GM12865 (cell line): Measurements from ENCODE around the gene CCNE1.

Experiments
- DNase-seq: peaks from one replicate; pipeline ENCODE4 v3.0.0; 2010; ENCODE audit warnings: low read depth
- H3K4me3 ChIP-seq: 2 replicates; pipeline ENCODE4 v1.5.1; 2011; ENCODE audit warnings: mild to moderate bottlenecking, low read depth, low read length, control low read depth
- TF ChIP-seq, protein P1 (sequence below): IDR thresholded peaks from 2 replicates; pipeline ENCODE4 v1.5.1; 2011; ENCODE audit warnings: low read length, control low read depth, low read depth, inconsistent platforms; ENCODE audit not compliant: insufficient read depth; ENCODE audit errors: missing control alignments

Gene CCNE1

DNA sequence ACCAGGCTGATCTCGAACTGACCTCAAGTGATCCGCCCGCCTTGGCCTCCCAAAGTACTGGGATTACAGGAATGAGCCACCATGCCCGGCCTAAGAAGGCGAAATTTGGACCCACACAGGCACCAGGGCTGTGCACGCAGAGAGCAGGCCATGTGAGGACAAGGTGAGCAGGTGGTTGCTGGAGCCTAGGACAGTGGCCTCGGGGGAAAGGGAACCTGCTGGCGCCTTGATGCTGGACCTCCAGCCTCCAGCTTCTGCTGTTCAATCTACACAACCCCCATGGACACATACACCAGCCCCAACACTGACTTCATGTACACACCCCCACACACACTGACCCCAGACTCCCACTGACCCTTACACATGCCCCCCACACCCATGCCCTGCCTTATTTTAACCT lies 41.8 kb upstream of the CCNE1 start:
- TF ChIP-seq, protein P1, sequence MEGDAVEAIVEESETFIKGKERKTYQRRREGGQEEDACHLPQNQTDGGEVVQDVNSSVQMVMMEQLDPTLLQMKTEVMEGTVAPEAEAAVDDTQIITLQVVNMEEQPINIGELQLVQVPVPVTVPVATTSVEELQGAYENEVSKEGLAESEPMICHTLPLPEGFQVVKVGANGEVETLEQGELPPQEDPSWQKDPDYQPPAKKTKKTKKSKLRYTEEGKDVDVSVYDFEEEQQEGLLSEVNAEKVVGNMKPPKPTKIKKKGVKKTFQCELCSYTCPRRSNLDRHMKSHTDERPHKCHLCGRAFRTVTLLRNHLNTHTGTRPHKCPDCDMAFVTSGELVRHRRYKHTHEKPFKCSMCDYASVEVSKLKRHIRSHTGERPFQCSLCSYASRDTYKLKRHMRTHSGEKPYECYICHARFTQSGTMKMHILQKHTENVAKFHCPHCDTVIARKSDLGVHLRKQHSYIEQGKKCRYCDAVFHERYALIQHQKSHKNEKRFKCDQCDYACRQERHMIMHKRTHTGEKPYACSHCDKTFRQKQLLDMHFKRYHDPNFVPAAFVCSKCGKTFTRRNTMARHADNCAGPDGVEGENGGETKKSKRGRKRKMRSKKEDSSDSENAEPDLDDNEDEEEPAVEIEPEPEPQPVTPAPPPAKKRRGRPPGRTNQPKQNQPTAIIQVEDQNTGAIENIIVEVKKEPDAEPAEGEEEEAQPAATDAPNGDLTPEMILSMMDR: no peak
- H3K4me3 ChIP-seq: no peak overlapping the region
- no peak for DNase-seq

DNA sequence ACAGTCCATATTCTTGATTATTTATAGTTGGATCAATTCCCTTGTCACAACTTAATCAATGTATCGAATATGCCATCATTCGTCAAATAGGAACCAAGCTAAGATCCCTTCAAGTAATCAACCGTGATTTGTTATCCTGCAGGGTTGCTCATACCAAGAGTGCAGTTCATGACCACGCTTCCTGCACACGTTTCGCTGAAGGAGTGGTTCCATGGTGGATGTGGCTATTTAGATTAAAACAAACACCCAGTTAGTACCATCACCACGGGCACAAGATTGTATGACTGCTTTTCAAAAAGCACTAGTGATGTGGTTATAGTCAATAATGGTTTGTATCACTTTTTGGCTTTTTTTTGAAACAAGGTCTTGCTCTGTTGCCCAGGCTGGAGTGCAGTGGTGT lies 41.1 kb upstream of the CCNE1 start:
- peak; percentile 39 for DNase-seq
- no peak overlapping the region for H3K4me3 ChIP-seq
- TF ChIP-seq, protein P1: no peak

DNA sequence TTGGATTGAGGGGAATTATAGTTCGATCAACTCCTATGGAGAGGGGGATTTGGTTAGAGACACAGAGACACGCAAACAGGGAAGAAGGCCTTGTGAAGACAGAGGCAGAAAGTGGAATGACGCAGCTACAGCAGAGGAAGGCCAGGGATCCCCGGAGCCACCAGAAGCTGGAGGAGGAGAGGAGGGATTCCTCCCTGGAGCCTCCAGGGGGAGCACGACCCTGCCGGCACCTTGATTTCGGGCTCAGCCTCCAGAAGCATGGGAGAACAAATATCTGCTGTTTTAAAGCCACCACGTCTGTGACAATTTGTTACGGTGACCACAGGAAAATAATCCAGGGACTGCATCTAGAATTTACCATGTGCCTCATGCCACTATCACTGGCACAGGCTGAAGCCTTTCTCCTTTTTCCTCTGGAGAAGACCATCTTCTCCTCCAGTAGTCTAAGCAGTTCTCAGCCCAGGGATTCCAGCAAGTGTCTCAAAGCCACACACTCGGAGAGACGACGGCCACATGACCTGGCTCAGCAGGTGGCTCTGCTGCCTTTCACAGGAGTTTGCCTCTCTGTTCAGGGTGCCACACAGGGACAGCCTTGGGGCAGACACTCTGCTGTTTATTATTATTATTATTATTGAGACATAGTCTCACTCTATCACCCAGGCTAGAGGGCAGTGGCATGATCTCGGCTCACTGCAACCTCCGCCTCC lies 39.9 kb upstream of the CCNE1 start:
- TF ChIP-seq, protein P1: peak; percentile 60
- peak; percentile 49 for DNase-seq
- H3K4me3 ChIP-seq: no peak overlapping the region

DNA sequence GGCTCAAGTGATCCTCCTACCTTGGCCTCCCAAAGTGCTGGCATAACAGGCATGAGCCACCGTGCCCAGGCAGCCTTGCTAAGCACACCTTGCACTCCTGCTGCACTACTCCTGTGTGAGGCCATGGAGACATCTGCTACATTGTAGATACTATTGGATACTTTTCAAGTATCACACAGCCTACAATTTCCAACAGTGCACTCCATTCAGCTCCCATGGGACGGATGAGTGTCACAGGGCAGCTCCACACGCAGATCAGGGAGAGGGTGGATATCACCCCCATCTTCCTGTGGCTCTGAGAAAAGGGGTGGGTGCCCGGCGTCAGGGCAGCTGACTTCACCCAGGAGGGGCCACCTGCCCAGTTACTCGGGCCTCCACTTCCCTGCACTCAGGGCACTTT lies 39.1 kb upstream of the CCNE1 start:
- DNase-seq: no peak
- H3K4me3 ChIP-seq: no peak overlapping the region
- TF ChIP-seq, protein P1: no peak

DNA sequence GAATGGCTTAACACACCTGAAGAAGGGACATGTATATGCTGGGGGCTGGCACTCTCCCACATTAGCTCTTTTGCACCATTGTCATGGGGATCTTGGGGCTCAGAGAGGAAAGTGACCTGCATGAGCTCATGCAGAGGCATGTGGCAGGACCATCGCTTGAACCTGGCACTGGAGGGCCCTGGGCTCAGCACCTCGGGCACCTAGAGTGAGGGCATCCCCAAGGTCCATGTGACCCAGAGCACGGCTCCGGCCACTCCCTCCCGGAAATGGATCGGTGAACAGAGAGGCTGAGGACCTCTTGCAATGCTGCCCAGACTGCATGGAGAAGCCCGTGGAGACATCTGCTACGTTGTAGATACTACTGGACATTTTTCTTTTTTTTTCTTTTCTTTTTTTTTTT lies 38.6 kb upstream of the CCNE1 start:
- TF ChIP-seq, protein P1: no peak
- DNase-seq: no peak
- H3K4me3 ChIP-seq: no peak overlapping the region

DNA sequence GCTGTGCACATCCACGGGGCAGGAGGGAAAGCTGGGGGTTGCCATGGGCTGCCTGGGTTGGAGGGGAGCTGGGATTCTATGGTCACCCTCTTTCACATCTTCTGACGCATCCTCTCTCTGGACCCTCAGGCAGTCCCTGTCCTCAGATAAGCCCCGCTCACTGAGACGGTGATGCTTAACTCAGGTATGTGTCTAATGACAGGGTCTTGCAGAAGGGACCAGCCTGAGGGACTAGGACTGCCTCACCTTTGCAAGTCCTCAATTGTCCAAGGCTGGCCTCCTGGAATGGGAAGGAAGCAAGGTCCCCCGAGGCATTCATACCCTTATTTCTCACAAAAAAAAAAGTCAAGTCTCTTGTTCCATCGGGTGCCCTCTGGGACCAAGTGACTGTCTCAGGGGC lies 37.7 kb upstream of the CCNE1 start:
- no peak overlapping the region for H3K4me3 ChIP-seq
- DNase-seq: no peak
- TF ChIP-seq, protein P1: no peak

DNA sequence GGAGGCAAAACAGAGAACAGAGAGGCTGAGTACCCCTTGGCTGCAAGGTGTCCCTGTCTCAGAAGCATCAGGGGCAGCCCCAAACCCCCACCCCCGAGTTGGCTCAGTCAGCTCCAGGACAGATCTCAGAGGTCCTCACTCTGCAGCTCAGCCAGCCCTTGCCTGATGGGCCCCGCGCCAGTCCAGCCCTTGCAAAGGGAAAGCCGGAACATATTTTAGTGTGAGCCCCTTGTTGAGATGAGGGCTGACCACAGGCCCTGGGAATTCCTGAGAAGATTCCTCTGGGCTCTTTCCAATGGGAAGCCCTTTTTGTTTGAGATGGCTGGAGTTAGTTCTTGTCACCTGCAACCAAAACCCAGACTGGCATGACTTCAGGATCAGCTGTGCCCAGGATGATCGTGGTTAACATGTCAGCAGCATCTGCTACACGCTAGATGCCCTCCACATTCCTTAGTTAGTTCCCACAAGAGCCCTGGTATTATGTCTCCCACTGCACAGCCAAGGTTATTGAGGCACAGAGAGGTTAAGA lies 33.9 kb upstream of the CCNE1 start:
- no peak overlapping the region for H3K4me3 ChIP-seq
- TF ChIP-seq, protein P1: no peak
- no peak for DNase-seq
